ENCODE data around the gene PMAIP1.

DNA sequence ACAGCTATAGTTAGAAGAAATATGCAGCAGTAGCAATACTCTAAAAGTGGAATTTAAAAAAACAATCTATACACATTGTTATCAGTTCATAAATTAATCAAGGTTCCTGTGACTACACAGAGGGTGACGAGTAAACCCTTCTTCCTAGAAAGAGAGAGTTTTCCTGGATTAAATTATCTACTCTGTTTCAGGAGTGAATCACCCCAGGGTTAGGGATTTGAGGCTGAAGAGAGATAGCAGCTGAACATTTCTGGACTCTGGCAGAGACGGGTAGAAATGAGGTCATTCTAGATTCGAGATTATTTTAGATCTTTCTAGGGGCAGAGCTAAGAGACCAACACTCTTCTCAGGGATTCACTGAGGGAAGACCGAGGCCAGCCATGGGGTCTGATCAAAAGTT is 38.8 kb upstream of the PMAIP1 start:
- no peak for TF ChIP-seq CTCF (IDR thresholded peaks at IDR 0.05)
- no peak for TF ChIP-seq POLR2A (IDR thresholded peaks at IDR 0.05)
- no peak for TF ChIP-seq POLR2AphosphoS5 (IDR thresholded peaks at IDR 0.05)
